Esophagus muscularis mucosa (tissue), 4 donors: Measurements from ENCODE around the gene NFYA. TPM values are rescaled to one million over a fixed set of nuclear protein-coding genes. Genes with fewer than 3 reads are reported as not detected.
A peak's percentile ranks its signal among the peaks of the same experiment; 100 is the strongest.

ENCODE experiments used
- DNase-seq: peaks from one replicate; pipeline ENCODE4 v3.0.0-alpha.2; 2017; ENCODE audit errors: extremely low spot score
- H3K27ac ChIP-seq, 4 donors: fragments of 200-600 bp; sonication (generic); replicated peaks in 1 of 4; 1 replicate in 3 of 4; 2 replicates in 1 of 4; pipeline ENCODE4 v1.5.1; 2016 to 2019; ENCODE audit warnings: mild to moderate bottlenecking in 1 of 4
- H3K27me3 ChIP-seq, 4 donors: fragments of 200-600 bp; sonication (generic); one replicate each; pipeline versions ENCODE4 v1.5.1 to v1.6.0; 2016 to 2019
- H3K36me3 ChIP-seq, 4 donors: fragments of 200-600 bp; sonication (generic); one replicate each; pipeline ENCODE4 v1.5.1; 2016 to 2019
- H3K4me1 ChIP-seq, 4 donors: fragments of 200-600 bp; sonication (generic); one replicate each; pipeline ENCODE4 v1.5.1; 2016 to 2019
- H3K4me3 ChIP-seq, 4 donors: fragments of 200-600 bp; sonication (generic); 1 replicate in 2 of 4; 2 replicates in 2 of 4; pipeline ENCODE4 v1.5.1; 2016 to 2019; ENCODE audit warnings: mild to moderate bottlenecking in 4 of 4, moderate library complexity in 1 of 4
- H3K9me3 ChIP-seq, 4 donors: fragments of 200-600 bp; sonication (generic); 1 replicate in 3 of 4; 2 replicates in 1 of 4; pipeline ENCODE4 v1.5.1; 2016 to 2019
- CTCF ChIP-seq, 3 experiments: fragments of 200-600 bp in 2 of 3; fragments of 450-650 bp in 1 of 3; sonication (generic) in 2 of 3; IDR thresholded peaks; one replicate each; pipeline ENCODE4 v1.5.1; 2017 to 2019; ENCODE audit warnings: antibody characterized with exemption in 3 of 3, mild to moderate bottlenecking in 2 of 3, moderate library complexity in 1 of 3
- EP300 ChIP-seq: sonication (generic); formaldehyde crosslinking; IDR thresholded peaks from one replicate; pipeline ENCODE4 v1.6.1; 2017; ENCODE audit warnings: antibody characterized with exemption
- POLR2A ChIP-seq: fragments of 450-650 bp; IDR thresholded peaks from one replicate; pipeline ENCODE4 v1.6.1; 2017; ENCODE audit warnings: antibody characterized with exemption, moderate library complexity, mild to moderate bottlenecking, low read depth
- POLR2AphosphoS5 ChIP-seq, 2 donors: sonication (generic); formaldehyde crosslinking; IDR thresholded peaks; one replicate each; pipeline ENCODE4 v1.6.1; 2017; ENCODE audit warnings: antibody characterized with exemption in 2 of 2
- WGBS: methylation state at CpG from one replicate; pipeline ENCODE4 v1.1.5; 2018; 5-methylcytosine and 5-hydroxymethylcytosine counted together
- intact Hi-C: fragments of 100-400 bp; cut with DNase I; formaldehyde crosslinking; loops from one replicate; pipeline ENCODE4 v1.15.1; 2023
- total RNA-seq, 4 donors: library from RNA; depleted of rRNA; stranded (reverse); fragments of >200 nt; gene quantifications; one replicate each; pipeline versions ENCODE4 v1.1.0 to v1.2.1, GENCODE V29; 2016

The NFYA gene
- total RNA-seq, 4 donors from 2014 or later: 9.1 to 11.4 (median 10.5) TPM

GRCh38 chr6:41049521-41049920 lies 23.3 kb upstream of the NFYA start:
- no peak for DNase-seq
- Histone ChIP-seq H3K27me3 (no peaks in the 10 kb centered on the region), H3K27ac (no peak overlapping the region), H3K4me3 (no peak overlapping the region), H3K36me3 (no peaks in the 10 kb centered on the region), H3K9me3 (no peaks in the 10 kb centered on the region), H3K4me1 (peaks cover 23 to 37% (median 30%) of the 10 kb centered on the region in 4 donors)
- intact Hi-C loops: no loop called here
- TF ChIP-seq POLR2A: no peak
- no peak for TF ChIP-seq POLR2AphosphoS5 (IDR thresholded peaks at IDR 0.05)
- no peak for TF ChIP-seq CTCF (IDR thresholded peaks at IDR 0.05)
- TF ChIP-seq EP300: no peak
- WGBS: 73% methylated on average over 1 of the region's 1 CpG

- H3K27me3 ChIP-seq: no peaks in the 10 kb centered on the region
- 81% methylated on average over 7 of the region's 7 CpGs for WGBS
- H3K36me3 ChIP-seq: no peaks in the 10 kb centered on the region
- H3K4me3 ChIP-seq: no peak overlapping the region
- intact Hi-C loops: no loop called here
- H3K4me1 ChIP-seq: peaks cover 27 to 41% (median 32%) of the 10 kb centered on the region in 4 donors
- DNase-seq: no peak
- no peaks in the 10 kb centered on the region for H3K9me3 ChIP-seq
- TF ChIP-seq EP300: no peak
- TF ChIP-seq POLR2A: no peak
- H3K27ac ChIP-seq: no peak overlapping the region
These were observed 22.8 kb upstream of the NFYA start for GRCh38 chr6:41049955-41050354.

- no peaks in the 10 kb centered on the region for H3K27me3 ChIP-seq
- no peaks in the 10 kb centered on the region for H3K36me3 ChIP-seq
- no peak for TF ChIP-seq POLR2A
- no peak for TF ChIP-seq POLR2AphosphoS5 (IDR thresholded peaks at IDR 0.05)
- no peak for TF ChIP-seq EP300
- TF ChIP-seq CTCF (IDR thresholded peaks at IDR 0.05): no peak
- no peak overlapping the region for H3K4me3 ChIP-seq
- H3K27ac ChIP-seq: no peak overlapping the region
- intact Hi-C loops: no loop called here
- DNase-seq: no peak
- WGBS: 82% methylated on average over 3 of the region's 3 CpGs
- H3K9me3 ChIP-seq: no peaks in the 10 kb centered on the region
- peaks cover 32 to 47% (median 36%) of the 10 kb centered on the region in 4 donors for H3K4me1 ChIP-seq
These were observed 22.2 kb upstream of the NFYA start for GRCh38 chr6:41050536-41050935.

- no peaks in the 10 kb centered on the region for H3K36me3 ChIP-seq
- no peak for TF ChIP-seq EP300
- no peak for TF ChIP-seq CTCF (IDR thresholded peaks at IDR 0.05)
- TF ChIP-seq POLR2A: no peak
- TF ChIP-seq POLR2AphosphoS5 (IDR thresholded peaks at IDR 0.05): no peak
- H3K4me3 ChIP-seq: no peak overlapping the region
- peaks cover 32 to 60% (median 49%) of the 10 kb centered on the region in 4 donors for H3K4me1 ChIP-seq
- H3K27me3 ChIP-seq: no peaks in the 10 kb centered on the region
- intact Hi-C loops: no loop called here
- no peak for DNase-seq
- H3K9me3 ChIP-seq: no peaks in the 10 kb centered on the region
- H3K27ac ChIP-seq: no peak overlapping the region
- 80% methylated on average over 5 of the region's 5 CpGs for WGBS
These were observed 20.9 kb upstream of the NFYA start for GRCh38 chr6:41051873-41052272.

- Histone ChIP-seq H3K27ac (peak within 1 kb of the TSS; percentile 40 to 74 (median 58)), H3K4me3 (no peak within 1 kb of the TSS), H3K27me3 (no peaks in the 10 kb centered on the region), H3K4me1 (peaks cover 32 to 69% (median 57%) of the 10 kb centered on the region in 4 donors), H3K36me3 (peaks cover 0 to 8% (median 0%) of the 10 kb centered on the region in 4 donors), H3K9me3 (no peaks in the 10 kb centered on the region)
- TF ChIP-seq CTCF (IDR thresholded peaks at IDR 0.05): no peak
- TF ChIP-seq POLR2AphosphoS5 (IDR thresholded peaks at IDR 0.05): peak in 1 of 2 donors; percentile 36
- intact Hi-C loops: no loop called here
- WGBS: 47% methylated on average over 5 of the region's 5 CpGs
- DNase-seq: no peak
These were observed 19.7 kb upstream of the NFYA start, which contains the start of gene APOBEC2 for GRCh38 chr6:41053041-41053440. Gene APOBEC2 (plus strand): TSS chr6:41053202. CDS start chr6:41053348, 146 bp downstream.
